Testis (tissue), 2 donors: Measurements from ENCODE around the gene WTAP.

Source experiments
- CTCF ChIP-seq, 3 experiments: fragments of 450-650 bp in 2 of 3; fragments of 200-600 bp in 1 of 3; sonication (generic) in 1 of 3; IDR thresholded peaks; one replicate each; pipeline ENCODE4 v1.5.1; 2016 to 2019; ENCODE audit warnings: antibody characterized with exemption in 3 of 3, mild to moderate bottlenecking in 2 of 3, moderate library complexity in 1 of 3
- POLR2A ChIP-seq: fragments of 450-650 bp; IDR thresholded peaks from one replicate; pipeline ENCODE4 v1.6.1; 2017; ENCODE audit warnings: antibody characterized with exemption, mild to moderate bottlenecking, moderate library complexity

- TF ChIP-seq CTCF (IDR thresholded peaks at IDR 0.05), result no peak
- TF ChIP-seq POLR2A, result no peak
These were observed 14.9 kb downstream of the WTAP start for GRCh38 chr6:159742165-159742564.
